HL-60/S4 (cell line): ENCODE results near the gene ENTPD2.

ENCODE experiments used
- in situ Hi-C: fragments of 300-500 bp; cut with MboI; formaldehyde crosslinking; loops from 2 replicates; pipeline ENCODE4 v1.14.3; 2022; ENCODE audit warnings: low sequenced_read_pairs

ENTPD2 gene

DNA sequence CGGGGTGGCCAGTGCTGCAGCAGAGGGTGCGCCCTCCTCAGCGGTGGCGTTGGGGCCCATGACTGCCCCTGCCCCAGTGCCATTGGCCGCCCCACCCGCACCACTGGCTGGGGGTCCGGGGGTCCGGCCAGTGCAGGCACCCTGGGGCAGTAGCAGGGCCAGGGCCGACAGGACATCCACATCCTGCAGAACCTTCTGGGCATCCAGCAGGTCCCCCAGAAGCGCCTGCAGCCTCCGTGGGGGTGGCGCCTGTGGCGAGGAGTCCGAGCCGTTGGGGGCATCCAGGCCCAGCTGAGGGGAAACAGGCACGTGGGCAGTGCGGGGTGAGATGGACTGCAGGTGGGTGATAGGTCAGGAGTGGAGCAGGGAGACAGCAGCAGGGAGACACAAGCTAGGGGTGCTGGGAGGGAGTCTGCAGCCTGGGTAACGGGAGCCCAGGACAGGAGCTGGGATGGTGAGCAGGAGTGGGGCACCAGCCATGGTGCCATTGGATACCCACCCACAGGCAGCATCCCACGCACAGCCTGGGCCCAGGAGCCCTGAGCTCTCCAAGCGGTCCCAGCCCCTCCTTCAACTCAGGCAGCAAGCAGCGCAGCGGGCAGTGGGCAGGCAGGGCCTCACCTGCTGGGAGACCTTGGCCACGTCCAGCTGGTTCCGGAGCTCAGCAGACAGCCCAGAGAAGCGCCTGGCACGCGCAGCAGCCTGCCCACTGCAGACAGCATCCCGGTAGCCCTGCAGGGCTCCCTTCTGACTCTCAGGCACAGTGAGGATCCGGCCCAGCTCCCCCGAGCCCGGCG lies 32.9 kb downstream of the ENTPD2 start:
- in situ Hi-C loops: no loop called here

DNA sequence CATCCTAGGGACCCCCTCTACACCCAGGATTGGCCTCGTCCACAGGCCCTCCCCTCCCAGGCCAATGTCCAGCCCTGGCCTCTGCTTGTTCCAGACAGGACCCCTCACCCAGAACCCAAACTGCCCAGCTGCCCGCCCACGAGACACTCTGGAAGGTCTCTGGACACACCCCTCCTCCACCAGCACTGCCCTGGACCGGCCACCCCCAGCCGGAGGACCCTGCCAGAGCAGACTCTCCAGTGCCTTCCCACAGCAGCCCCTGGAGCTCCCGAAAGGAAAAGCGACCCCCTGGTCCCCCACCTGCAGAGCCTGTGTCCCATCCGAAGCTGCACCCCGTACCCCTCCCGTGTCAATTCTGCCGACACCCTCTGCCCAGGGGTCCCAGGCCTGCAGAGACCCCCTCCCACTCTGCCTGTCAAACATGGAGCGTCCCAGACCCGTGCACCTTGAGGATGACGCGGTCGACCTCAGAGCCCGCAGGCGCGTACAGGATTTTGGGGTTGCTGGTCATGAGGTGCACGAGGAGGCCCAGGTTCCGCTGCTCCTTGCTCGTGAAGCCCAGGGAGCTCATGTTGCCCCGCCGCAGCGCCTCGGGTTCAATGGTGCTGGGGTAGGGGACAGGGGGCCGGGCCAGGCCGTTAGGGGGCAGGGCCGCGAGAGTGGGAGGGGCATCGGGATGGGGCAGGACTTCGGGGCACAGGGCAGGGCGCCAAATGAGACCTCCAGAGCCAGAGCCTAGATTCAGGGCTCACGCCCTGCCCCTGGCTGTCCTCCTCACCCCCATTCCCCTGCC lies 33.8 kb downstream of the ENTPD2 start:
- in situ Hi-C loops: no loop called here

DNA sequence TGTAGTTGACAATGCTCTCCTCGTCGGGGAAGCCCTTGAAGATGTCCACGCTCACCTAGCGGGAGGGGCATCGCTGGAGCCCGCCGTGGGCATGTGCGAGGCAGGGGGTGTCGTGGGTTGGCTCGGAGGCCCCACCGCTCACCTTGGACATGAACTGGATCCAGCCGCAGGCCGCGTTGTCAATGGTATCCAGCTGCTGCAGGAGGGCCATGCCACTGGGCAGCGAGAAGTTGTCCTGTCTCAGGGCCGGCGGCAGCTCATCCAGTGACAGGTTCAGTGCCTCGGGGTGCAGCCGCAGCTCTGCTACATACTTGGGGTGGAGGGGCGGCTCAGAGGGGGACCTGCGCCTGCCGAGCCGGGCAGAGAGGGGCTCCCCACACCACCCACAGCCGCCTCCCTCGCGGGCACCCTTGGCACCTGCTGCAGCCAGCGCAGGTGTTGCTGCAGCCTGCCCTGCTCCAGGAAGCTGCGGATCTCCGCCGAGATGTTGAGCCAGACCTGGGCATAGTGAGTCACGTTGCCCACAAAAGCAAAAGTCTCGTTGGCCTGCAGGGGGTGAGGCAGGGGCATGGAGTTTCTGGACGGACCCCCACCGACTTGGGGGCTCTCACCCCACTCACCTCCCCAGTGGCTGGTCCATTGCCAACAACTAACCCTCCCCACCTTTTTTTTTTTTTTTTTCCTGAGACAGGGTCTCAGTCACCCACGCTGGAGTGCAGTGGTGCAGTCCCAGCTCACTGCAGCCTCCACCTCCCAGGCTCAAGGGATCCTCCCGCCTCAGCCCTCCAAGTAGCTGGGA lies 34.9 kb downstream of the ENTPD2 start:
- in situ Hi-C loops: no loop called here

DNA sequence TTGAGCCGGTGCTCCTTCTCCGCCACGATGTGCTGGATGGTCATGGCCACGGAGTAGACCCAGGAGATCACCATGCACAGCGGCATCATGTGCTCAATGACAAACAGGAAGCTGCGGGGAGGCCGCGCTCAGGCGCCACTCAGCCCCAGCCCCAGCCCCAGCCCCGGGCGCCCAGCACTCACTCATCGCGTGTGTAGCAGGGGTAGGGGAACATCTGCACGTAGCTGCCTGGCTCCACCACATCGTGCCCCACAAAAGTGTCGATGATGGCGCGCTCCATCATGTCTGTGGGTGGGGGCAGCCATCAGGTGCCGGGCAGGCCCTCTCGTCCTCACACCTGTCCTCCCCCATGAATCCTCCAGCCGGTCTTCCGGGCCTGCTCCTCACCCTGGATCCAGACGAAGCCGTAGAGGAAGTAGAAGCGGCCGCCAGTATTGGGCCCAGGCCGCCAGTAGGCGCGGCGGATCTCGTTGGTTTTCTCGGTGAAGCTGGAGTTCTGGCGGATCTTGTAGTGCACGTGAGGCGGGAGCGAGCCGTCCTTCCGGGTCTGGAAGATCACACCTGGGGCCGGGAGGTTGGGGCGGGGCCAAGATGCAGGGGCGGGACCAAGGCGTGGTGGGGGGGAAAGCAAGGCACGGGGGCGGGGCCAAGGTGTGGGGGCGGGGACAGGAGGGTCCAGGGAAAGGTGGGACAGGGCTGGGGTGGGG lies 35.9 kb downstream of the ENTPD2 start:
- in situ Hi-C loops: no loop called here

DNA sequence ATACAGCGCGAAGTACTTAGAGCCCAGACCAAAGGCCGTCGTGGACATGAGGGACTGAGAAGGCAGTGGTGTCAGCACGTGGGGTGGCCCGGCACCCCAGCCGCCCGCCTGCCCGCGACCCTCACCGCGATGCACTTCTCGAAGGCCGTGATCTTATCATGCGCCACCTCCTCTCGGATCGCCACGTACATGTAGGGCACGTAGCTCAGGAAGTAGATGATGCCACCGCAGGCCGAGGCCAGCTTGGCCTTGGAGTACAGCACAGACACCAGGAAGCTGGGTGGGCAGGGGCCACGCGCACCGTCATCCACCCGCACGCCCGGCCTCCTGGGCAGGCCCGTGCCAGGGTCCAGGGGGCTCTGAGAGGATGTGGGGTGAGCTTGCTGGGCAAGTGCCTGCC lies 36.8 kb downstream of the ENTPD2 start:
- in situ Hi-C loops: no loop called here

DNA sequence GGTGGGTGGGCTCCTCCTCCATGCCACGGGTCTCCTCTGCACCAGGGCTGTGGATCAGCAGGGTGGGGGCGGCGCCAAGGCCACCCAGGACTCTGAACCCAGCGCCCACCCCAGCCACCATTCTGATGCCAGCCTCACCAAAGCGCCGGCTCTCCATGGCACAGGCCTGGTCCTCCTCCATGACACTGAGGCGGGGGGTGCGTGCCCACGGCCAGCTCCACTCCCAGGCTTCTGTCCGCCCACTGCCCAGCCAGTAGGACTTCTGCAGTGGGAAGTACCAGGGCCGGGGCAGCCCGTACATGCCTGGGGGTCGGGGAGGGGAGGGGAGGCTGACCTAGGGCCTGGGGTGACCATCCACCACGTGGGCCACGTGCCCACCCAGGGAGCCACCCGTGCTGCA lies 37.4 kb downstream of the ENTPD2 start:
- in situ Hi-C loops: no loop called here

DNA sequence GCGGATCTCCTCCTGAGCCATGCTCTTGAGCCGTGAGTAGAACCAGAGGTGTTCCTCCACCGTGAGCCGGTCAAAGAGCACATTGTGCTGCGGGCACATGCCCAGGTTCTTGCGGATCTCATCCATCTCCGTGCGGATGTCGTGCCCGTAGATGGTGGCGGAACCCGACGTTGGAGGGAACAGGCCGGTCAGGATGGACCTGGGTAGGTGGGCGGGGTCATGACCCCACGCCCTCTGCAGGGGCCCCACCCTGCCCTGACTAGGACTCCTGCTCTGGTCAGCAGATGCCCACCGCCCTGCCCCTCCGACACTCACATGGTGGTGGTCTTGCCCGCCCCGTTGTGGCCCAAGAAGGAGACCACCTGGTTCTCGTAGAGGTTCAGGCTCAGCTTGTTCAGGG lies 37.9 kb downstream of the ENTPD2 start:
- in situ Hi-C loops: no loop called here

DNA sequence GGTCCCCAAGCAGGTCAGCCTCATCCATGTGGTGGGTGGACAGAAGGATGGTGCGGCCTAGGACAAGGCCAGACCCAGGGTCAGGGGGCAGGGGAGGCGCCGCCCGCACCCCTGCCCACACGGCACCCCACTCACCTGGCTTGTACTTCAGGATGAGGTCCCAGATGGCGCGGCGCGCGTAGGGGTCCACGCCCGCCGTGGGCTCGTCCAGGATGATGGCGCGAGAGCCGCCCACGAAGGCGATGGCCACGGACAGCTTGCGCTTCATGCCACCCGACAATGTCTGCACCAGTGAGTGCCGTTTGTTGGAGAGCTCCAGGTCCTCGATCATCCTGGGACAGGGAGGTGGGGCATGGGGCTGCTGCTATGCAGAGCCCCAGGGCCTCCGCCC lies 38.3 kb downstream of the ENTPD2 start:
- in situ Hi-C loops: no loop called here

DNA sequence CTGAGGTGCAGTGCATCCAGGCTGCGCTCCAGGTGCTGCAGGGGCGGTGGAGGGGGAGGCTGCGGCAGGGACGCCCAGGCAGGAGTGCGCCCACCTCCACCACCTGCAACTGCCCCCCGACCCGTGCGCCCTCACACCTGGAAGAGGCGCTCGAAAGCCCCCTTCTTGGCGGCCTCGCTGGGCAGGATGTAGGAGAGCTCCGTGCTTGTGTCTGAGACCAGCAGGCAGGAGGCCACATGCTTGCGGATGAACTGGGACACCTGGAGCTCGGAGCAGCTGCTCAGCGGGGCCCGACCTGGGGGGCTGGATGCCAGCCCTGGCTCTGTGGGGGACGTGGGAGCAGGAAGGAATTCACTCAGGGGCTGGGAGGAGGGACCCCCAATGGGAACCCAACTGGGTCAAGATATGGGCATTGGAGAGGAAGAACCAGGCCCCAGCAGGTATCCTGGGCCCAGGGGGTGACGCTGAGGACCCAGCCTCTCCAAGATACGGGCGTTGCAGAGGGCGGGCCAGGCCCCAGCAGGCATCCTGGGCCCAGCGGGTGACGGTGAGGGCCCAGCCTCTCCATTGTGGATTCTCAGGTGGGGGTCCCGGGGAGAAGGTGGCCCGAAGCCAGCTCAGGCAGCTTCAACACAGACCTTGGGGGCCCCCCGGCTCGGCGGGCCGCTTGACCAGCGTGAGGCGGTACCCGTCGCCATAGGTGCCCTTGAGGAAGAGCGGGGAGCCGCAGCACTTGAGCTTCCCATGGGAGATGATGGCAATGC lies 38.9 kb downstream of the ENTPD2 start:
- in situ Hi-C loops: no loop called here

DNA sequence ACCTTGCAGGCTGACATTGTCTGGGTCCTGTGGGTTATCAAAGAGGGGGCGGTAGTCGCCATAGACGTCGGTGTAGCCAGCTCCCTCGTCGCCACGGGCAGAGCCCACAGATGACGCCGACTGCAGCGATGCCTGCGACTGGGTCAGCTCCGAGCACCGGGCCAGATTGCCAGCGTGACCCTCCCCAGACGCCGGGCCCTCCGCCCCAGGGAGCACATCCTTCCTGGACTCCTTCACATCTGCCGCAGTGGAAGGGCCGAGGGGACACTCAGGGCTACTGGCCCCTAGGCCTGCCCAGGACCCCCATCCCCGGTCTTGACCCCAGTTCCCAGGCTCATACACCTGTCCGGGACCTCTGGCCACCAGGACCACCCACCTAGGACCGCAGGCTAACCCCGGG lies 39.7 kb downstream of the ENTPD2 start:
- in situ Hi-C loops: no loop called here

DNA sequence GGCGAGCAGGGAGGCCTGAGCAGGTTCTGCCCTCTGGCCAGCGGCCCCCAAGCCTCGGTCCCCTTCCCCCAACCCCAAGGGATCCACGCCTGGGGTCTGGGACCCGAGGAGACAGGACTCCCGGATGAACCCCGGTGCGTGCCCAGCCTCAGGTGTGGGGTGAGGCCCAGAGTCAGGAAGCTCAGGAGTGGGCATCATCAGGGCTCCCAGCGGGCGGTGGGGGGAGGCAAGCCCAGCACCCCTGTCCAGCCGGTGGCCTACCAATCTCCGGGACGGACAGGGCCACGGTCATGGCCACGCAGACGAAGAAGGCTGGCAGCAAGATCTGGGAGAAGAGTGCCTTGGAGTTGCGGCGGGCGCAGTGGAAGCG lies 40.3 kb downstream of the ENTPD2 start:
- in situ Hi-C loops: no loop called here

DNA sequence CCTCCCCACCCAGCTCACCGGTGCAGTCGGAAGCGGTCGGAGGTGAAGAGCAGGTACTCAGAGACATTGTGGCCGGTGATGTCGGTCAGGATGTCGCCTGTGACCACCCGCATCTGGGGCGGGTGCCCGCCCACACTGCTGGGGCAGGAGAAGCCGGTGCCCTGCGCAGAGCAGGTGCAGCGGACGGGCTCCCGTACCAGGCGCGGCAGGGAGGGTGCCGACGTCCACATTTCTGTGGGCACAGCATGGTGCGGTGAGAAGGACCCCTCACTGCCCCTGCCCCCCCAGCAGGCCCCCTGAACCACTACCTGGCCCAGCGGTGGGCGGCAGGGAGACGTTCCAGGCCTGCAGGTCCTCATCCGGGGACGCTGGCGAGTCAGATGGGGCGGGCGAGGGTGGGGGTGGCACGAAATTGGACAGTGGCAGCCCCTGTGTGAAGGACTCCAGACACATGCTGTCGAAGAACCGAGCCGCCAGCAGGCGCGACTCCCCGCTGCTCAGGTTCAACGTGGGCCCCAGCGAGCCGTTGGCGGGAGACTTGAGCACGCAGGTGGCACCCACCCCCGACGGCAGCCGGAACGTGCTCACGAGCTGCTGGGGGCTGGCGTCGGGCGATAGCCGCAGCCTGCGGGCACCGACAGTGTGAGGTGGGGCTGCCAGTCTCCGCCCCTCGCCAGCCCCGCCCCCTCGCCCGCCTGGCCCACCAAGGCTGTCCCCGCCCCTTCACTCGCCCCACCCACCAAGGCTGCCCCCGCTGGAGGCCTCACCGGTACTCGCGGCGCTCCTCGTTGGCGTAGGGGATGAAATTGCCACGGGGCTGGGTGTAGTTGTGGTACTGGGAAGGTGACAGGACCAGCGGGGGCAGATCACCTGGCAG lies 40.9 kb downstream of the ENTPD2 start:
- in situ Hi-C loops: no loop called here

DNA sequence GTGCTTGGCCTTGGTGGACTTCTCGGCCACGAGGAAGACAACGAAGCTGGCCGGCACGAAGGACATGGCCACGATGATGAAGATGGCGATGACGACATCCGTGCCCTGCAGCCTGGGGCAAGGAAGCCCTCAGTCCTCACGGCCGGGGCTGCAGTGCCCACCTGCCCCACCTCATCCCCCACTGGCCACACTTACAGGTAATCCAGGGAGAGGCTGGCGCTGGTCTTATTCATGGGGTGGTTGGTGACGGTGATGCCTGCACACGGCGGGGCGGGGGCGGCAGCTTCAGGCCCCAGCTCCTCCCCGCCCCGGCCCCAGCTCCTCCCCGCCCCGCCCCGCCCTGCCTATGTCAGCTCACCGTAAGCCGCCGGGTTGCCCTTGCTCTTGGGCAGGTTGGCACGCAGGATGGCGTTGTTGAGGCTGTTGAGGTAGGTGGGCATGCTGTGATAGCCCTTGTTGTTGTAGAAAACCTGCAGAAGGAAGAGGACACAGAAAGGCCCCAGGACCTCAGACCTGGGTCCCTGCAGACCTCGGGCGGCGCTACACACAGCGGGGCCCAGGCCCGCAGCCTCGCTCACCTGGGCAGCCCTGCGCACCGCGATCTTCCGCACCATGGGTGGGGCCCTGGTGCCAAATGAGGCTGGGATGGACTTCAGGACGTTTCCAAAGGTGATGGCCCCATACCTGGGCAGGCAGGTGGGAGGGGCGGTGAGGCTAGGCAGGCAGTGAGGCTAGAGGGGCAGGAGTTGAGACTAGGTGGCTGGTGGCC lies 41.8 kb downstream of the ENTPD2 start:
- in situ Hi-C loops: no loop called here

DNA sequence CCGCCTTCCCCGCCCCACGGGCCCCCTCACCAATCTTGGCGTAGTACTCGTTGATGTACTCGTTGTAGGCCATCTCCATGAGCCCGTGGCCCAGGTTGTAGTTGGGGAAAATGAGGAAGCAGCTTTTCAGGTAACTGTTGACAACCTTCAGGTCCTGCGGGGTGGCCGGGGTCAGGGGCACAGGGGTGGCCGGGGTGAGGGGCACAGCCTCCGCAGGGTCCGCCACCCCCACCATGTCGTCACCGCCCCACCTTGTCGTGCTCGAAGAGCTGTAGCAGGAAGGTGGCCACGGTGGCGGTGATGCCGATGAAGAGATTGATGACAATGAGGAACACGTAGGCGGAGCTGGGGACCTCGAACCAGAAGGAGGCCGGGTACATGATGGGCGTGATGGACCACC lies 42.7 kb downstream of the ENTPD2 start:
- in situ Hi-C loops: no loop called here

DNA sequence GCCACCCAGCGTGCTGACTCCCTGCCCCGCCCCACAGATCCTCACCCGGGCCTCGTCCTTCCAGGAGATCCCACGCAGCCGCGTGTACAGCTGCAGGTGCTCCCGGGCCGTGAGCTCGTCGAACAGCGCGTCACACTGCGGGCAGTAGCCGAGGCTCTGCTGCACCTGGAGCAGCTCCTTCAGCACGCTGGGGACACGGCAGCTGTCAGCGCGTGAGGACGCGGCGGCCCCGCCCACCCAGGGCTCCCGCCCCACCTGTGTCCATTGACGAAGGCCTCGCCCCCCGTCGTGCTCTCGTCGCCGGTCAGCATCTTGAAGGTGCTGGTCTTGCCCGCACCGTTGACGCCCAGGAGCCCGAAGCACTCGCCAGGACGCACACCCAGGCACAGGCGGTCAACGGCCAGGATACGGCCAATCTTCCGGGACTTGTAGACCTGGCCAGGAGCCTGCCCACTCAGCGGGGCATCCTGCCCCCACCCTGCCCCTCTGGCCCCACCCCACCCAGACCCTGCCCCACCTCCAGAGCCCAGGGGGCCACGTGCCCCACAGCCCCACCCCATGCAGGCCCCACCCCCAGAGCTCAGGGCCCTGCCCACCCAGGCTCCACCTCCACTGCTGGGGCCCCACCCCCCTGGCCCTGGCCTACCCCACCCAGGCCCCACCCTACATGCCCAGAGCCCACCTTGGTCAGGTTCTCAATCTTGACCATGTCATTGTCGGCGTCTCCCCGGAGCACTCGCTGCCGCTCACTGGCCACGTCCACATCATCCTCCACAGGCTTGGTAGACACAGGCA lies 43.7 kb downstream of the ENTPD2 start:
- in situ Hi-C loops: no loop called here

DNA sequence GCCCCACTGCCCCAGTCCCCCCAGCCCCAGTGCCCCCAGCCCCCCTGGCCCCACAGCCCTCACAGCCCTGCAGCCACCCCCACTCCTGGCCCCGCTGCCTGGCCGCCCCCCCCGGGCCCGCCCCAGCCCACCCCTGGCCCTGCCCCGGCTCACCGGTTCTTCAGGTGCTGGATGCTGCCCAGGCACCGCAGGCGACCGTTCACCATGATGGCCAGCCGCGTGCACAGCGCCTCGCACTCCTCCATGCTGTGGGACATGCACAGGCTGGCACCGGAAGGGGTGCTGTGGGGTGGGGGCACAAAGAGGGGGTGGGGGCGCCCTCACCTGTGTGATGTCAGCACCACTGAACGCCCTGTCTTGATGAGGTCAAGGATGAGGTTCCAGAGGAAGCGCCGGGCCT lies 44.6 kb downstream of the ENTPD2 start:
- in situ Hi-C loops: no loop called here

DNA sequence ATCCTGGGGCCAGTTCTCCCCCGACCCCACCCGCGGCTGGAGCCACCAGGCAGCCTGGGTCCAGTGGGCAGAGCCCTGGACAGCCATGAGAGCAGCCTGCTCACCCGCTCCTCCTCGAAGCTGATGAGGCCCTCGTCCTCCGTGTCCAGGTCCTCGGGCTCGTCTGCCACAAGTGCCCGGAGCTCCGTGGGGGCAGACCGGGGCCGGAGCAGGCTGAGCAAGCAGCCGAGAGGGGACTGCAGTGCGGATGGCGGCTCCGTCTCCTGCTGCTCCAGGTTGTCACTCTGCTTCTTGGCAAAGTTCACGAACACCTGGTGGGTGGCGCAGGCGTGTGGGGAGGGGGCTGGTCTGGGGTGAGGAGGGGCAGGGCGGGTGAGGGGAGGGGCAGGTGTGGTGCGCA lies 45.5 kb downstream of the ENTPD2 start:
- in situ Hi-C loops: no loop called here

DNA sequence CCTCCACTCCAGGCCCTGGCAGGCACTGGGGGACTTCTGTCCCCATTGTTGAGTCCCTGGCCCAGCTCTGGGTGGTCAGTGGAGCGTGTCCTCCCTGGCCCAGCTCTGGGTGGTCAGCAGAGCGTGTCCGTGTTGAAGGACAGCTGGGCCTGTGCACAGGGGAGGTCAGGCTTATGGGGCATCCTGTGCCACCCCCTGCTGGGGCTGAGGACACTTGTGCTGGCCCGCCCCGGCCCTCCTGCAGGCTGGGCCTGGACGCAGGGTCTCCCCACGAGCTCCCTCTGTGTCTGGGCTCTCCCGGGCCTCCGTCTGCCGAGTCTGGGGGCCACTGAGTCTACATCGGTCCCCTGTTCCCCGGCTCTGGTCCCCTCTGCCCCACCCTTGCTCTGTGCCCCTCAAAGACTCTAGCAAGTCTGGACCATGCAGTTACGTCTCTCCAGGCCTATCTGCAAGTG lies 46.0 kb downstream of the ENTPD2 start:
- in situ Hi-C loops: no loop called here
